Measurements from ENCODE around the gene SGIP1.

SGIP1 gene

GRCh38 chr1:66521721-66522365 is 12.1 kb upstream of the SGIP1 start:
- DNase-seq: no peak

- DNase-seq: no peak
Measured at GRCh38 chr1:66523562-66523961, 10.4 kb upstream of the SGIP1 start.

GRCh38 chr1:66525086-66525485 is 8.9 kb upstream of the SGIP1 start:
- no peak for DNase-seq

GRCh38 chr1:66526036-66526435 is 7.9 kb upstream of the SGIP1 start:
- DNase-seq: no peak

GRCh38 chr1:66526991-66527390 is 7.0 kb upstream of the SGIP1 start:
- no peak for DNase-seq

GRCh38 chr1:66527686-66528085 is 6.3 kb upstream of the SGIP1 start:
- no peak for DNase-seq

- no peak for DNase-seq
Measured at GRCh38 chr1:66528580-66528979, 5.4 kb upstream of the SGIP1 start.

GRCh38 chr1:66532214-66532613 is 1.7 kb upstream of the SGIP1 start:
- DNase-seq: no peak

GRCh38 chr1:66532798-66533783 is 862 bp upstream of the SGIP1 start:
- no peak for DNase-seq

GRCh38 chr1:66535061-66535460 is 1.1 kb downstream of the SGIP1 start:
- no peak for DNase-seq

GRCh38 chr1:66535853-66536252 is 1.9 kb downstream of the SGIP1 start:
- DNase-seq: no peak

GRCh38 chr1:66537718-66538117 is 3.8 kb downstream of the SGIP1 start:
- DNase-seq: no peak

- DNase-seq: no peak
Measured at GRCh38 chr1:66539491-66539890, 5.5 kb downstream of the SGIP1 start.

- DNase-seq: no peak
Measured at GRCh38 chr1:66540434-66541032, 6.6 kb downstream of the SGIP1 start.

GRCh38 chr1:66542314-66542713 is 8.4 kb downstream of the SGIP1 start:
- DNase-seq: no peak

GRCh38 chr1:66542811-66543767 is 9.1 kb downstream of the SGIP1 start:
- DNase-seq: no peak

GRCh38 chr1:66546047-66546810 is 12.3 kb downstream of the SGIP1 start:
- no peak for DNase-seq

GRCh38 chr1:66549017-66549416 is 15.1 kb downstream of the SGIP1 start:
- no peak for DNase-seq

- DNase-seq: no peak
Measured at GRCh38 chr1:66550243-66550642, 16.3 kb downstream of the SGIP1 start.

- no peak for DNase-seq
Measured at GRCh38 chr1:66552287-66552686, 18.3 kb downstream of the SGIP1 start.

GRCh38 chr1:66552829-66553228 is 18.9 kb downstream of the SGIP1 start:
- no peak for DNase-seq

- no peak for DNase-seq
Measured at GRCh38 chr1:66553846-66554245, 19.9 kb downstream of the SGIP1 start.
